Activated CD4-positive, alpha-beta T cell treated with anti-CD3 and anti-CD28 coated beads, Interleukin-2, Interleukin-6, amounts not matched to agents 100 ng/mL and 50 ng/mL, durations not matched to agents 16 hours and 8 hours (primary cell): ENCODE measurements around the gene AGBL3.
"Not testable (repeated sequence)": the region's sequence is repeated elsewhere in the genome, so short reads cannot be mapped to it uniquely, and the experiment has no call there.

Experiments
- DNase-seq: peaks from one replicate; pipeline ENCODE4 v3.0.0-alpha.2; 2020

The AGBL3 gene

DNA sequence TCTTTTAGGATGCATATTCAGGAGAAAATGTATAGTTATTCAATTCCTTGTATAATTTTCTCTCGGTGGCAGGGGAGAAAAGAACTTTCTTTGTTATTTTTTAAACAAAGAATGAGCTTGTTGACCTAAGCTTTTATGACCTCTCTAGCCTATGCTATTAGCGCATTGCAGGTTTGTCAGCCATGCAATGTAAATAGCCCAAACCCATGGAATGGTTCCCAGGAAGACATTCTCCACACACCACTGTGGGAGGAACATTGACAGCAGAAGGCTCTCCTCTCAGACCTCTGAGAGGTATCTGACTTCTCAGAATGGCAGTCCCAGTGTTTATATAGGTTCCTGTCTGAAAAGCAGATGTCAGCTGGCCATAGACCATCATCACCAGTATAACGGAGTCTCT, 19.6 kb upstream of the AGBL3 start:
- DNase-seq = no peak

GRCh38 chr7:134968110-134968509, 18.2 kb upstream of the AGBL3 start:
- DNase-seq = no peak

- DNase-seq = not testable (repeated sequence)
These were observed 4.7 kb upstream of the AGBL3 start for GRCh38 chr7:134981645-134982044.

GRCh38 chr7:134985894-134986362, 380 bp upstream of the AGBL3 start:
- DNase-seq = no peak

DNA sequence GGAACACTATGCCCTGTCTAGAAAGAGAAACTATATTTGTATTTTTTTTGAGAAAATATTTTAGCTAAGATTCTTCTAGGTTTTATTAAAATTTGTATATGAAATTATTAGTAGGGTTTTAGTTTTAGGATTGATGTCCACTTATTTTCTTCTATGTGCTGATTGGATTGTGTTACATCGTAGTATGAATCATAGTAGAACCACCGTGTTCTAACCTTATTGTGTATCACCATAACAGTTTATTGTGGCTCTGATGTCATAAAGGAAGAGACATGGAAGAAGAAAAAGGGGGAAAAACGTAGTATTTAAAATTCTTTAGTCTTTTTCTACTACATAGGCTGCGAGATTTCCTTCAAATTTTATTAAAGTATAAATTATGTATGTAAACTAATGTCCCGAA, 1.9 kb downstream of the AGBL3 start:
- no peak for DNase-seq

DNA sequence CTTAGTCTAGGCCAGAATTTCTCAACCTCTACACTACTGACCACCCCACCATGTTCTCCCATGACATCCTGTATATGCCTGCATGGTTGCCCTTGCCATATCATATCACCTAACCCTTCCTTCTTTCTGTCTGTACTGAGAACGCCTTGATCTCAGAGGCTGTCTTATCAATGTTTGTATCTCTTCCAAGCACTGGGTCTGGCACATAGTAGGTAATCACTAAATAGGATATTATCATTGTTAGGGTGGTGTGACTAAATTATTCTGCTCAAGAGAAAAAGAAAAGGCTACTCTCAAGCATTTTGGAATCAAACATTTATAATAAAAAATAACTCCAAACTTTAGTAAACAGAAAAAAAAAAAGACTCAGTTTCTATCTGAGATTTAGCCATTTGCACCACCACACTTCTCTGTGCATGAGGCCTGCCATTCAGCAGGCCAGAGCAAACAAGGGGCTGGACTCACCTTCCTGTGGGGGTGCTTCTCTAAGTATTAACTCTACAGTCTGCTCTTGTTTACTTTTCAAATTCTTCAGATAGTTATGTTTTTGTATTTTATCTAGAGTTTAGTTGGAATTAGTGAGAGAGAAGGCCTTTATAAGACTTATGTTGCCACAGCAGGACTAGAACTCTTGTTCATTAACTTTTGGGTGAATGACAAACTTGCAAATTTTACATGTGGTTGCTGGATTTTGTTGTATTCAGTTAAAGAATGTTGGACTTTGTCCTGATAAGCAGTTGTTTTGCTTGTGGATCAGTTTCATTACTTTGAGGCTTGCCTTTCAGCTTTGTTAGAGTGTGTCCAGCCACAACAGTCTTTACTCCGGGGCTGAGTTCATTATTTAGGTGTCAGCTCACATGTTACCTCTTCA, 5.4 kb downstream of the AGBL3 start:
- DNase-seq = no peak

GRCh38 chr7:134992626-134993179, 6.4 kb downstream of the AGBL3 start:
- DNase-seq = peak; percentile 36

DNA sequence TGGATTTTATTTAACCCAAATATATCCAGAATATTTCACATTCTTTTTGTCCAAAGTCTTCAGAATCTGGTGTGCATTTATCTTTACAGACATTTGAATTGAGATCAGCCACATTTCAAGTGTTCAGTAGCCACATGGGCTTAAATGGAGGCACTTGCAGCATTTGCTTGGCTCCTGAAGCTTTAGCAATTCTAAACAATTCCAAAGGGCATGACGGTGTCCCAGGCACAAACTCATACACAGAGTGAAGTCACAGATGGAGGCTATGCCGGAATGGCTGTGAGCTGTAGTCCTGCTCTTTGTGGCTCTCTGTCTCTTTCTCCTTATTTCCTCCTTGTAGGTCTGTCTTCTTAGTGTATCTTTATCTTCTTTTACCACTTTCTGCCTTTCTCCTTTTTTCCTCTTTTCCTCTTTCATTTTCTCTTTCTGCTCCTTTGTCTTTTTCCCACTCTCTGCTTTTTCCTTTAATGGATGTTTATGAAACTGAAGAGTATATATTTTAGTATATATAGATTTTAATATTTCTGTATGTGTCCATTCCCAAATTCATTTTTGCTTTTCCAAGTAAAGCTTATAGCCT, 7.7 kb downstream of the AGBL3 start:
- no peak for DNase-seq

DNA sequence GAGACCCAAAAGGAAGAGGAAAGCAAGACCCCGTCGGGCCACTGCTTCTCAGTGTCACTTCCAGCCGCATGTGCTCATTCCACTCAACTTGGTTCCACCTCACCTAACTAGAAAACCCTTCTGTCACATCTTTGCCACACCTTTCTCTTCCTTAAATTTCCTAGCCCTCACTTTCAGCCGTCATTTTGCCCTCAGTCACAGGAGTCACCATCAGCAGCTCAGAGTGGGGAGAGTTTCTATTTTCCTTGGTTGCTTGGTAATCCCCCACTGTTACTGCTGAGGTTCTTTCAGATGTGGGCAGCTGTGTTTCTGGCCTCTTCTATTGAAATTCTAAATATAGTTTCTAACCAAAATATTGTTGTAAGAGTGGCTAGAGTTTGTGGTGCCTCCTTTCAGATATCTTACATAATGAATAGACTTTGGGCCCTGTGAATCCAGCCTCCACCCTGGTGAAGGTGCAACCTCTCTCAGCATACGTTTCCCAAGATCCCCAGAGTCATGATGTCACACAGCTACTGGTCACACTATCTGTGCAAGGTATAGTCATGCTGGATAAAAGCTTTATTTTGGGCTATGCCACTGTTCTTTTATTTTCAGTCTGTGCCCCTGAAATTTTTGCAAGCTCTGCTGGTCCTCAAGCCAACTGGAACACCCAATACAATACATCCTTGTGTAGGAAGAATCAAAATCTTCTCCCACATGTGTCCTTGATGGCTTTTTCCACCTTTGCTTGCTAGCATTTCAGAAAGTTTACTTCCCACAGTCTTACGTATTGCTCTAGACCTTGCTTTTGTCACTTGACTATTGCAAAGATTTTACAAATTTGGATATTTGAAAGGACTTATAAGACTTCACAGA, 9.2 kb downstream of the AGBL3 start:
- DNase-seq = no peak

DNA sequence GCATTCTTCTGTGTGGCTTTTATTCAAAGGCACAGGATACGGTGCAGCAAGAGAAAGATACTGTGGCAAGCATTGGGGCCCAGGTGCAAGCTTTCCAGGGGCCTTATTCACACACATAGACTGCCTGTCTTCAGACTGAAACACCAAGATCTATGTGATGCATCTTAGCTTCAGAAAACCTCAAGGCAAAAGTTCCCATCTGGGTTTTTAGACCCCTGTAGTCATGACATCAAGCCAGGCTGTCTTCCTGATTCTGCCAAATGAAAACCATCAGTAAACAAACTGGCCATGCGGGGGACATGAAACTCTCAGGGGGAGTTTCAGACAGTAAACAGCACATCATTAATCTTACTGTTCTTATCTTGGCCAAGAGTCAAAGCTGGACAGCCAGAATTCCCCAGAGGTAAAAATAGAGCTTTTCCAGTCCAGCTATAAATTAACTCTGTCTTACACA, 9.8 kb downstream of the AGBL3 start:
- DNase-seq = no peak

DNA sequence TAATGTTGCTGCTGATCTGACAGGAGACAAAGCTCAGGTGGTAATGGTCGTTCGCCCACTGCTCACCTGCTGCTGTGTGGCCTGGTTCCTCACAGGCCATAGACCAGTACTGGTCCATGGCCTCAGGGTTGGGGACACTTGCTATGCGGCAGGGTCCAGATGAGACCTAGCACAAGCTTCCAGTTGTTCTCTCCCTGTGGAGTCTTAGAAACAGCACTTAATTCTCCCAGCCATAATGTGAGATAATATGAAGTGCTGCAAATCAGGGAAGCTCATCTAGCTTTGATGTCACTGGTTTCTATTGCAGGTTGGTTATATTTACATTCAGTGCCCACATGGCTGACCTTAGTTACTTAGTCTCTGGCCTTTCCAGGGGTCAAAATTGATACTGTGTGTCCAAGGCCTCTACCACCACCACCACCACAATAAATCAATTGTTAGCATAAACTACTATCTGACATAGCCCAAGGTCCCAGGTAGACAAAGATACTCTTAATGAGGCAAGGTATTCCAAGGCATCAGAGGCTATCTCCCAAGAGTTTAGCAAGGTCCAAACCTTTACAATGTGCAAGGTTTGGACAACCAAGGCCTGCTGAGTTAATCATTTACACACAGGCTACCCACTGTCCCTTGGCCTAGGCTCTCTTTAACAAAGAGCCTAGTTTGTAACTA, 11.0 kb downstream of the AGBL3 start:
- no peak for DNase-seq

DNA sequence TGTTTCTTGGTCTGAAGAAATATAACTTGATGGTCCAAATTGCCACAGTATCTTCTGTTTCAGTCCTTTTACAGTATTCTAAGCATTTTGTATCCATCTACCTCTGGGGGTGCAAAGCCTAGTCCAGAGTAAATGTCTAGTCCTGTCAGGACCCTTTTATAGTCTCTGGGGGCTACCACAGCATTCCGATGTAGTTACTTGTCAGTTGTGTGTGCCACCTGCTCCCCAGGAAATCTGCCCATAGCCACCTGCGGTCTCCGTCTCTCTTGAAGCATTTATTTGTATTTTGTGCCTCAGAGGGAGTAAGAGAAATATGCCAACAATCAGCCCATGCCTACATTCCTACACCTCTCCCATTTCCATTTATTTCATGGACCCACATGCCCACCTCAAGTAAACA, 12.8 kb downstream of the AGBL3 start:
- DNase-seq = no peak

- no peak for DNase-seq
These were observed 15.3 kb downstream of the AGBL3 start for GRCh38 chr7:135001390-135002165.

DNA sequence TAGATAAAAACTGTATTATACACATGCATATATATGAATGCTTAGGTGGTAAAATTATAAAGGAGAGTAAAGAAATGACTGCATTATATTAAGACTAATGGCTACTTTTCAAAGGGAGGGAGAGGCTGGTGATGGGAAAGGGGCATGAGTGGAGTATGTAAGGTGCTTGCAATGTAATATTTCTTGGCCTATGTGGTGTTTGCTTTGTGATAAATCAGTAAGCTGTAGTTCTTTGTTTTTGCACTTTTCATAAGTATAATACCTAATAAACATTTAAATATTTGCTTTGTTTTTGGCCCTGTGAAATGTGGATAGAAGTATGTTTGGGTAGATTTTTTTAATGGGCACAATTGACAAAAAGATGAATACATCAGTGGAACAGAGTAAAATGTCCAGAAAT, 25.9 kb downstream of the AGBL3 start:
- no peak for DNase-seq

DNA sequence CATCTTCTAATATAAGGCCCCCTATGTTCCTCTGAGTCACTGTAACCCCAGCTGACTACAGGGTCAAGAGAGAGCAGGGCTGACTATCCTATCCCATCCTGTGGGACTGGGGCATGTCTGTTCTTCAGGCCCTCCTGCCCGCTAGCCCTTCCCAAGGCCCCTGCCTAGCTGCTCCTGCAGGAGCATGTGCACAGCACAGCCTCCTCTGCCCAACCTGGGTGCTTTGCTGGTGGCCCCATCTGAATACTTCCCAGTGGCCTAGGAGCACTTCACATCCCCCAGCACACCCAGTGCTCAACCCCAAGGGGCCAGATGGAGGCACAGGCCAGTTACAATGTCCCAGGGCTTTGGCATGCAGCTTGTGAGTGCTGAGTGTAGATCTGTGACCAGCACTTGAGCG, 37.3 kb downstream of the AGBL3 start:
- no peak for DNase-seq

GRCh38 chr7:135035252-135035651, 48.9 kb downstream of the AGBL3 start:
- DNase-seq = no peak

GRCh38 chr7:135067017-135067416, 80.7 kb downstream of the AGBL3 start:
- DNase-seq = not testable (repeated sequence)

DNA sequence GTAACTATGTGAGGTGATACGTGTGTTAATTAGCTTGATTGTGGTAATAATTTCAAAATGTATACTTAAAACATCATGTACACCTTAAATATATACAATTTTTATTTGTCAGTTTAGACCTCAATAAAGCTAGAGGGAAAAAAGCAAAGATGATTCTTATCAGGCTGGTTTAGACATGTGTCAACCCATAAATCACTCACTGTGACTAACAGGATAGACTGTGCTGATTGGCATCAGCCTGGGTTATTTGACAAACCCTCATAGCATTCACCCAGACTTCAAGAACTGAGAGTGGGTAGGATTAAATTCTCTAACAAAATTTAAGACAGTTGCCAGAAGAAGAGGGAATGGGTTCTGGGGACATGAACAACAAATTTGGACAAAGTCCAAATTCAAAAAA, 87.8 kb downstream of the AGBL3 start:
- DNase-seq = no peak

DNA sequence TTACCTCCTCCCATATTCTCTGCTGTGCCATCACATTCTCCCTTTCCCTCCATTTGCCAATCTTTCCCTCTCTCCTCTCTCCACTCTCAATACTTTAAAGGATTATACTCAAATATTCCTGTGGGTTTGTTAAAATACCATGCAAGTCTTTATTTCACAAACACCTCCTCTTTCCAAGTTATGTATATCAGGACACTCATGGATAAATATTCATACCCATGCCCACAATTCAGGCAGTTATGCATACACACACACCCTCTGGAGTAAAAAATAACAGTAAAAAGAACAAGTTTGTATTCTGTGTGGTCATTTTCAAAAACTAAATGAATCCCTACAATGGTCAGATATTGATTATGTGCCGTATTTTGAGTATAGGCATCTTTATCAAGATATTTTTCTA, 88.2 kb downstream of the AGBL3 start:
- DNase-seq = no peak

DNA sequence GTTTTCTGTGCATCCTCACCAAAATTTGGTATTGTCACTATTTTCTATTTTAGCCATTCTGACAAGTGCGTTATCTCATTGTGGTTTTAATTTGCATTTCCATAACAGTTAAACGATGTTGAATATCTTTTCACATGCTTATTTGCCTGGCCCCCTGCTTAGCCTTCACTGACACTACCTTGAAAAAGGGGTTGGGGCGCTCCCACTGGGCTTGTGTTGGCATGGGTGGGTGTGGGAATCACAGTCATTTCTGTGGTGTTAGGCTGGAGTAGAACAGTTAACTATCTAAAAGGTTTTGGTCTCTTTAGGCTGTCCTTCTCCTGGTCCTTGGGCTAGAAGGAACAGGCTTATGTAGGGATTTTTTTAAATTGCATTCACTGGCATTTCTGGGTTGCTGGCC, 89.4 kb downstream of the AGBL3 start:
- no peak for DNase-seq

- no peak for DNase-seq
These were observed 90.6 kb downstream of the AGBL3 start for GRCh38 chr7:135076882-135077281.

- DNase-seq = no peak
These were observed 91.3 kb downstream of the AGBL3 start for GRCh38 chr7:135077642-135078041.
